ENCODE data around the gene ZNF771. TPM values are rescaled to one million over a fixed set of nuclear protein-coding genes. Genes with fewer than 3 reads are reported as not detected.

Gene ZNF771
- total RNA-seq, 1 experiment from 2014 or later: 11.0 TPM

DNA sequence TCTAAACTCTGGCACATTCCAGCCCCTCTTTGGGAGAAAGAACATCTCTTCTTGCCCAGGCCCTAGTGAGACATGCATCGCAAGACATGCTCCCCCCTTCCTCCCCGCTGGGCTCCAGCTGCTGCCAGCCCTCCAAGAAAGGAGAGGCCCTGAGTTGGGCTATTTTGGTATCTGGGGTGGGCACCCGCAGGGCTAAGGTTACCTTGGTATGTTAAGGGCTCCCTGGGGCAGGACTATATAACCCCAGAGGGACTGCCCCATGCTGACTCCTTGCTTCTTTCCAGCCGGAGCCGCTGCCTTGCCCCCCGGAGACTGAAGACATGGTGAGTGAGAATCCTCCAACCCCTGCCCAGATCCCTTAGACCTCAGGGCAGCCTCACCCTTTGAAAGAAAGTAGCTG, 32.9 kb upstream of the ZNF771 start, which contains the start of gene MYL11:
MYL11 (plus strand) TSS at position 265 of the 400 bp plus-strand sequence; CDS start at position 321, 56 bp downstream.
- BruUV-seq (replicated peaks): no TSS peak
- H3K27me3 ChIP-seq (ENCODE audit: insufficient read depth, low read length): no peaks in the 10 kb centered on the region
- H3K9me2 ChIP-seq (ENCODE audit: insufficient read depth): no peaks in the 10 kb centered on the region
- ChIA-PET POLR2A (no interaction called here), RAD21 (ENCODE audit: low non-redundant PET in 1 of 2, low total read pairs in 2 of 2, uncharacterized antibody in 2 of 2, unreplicated experiment in 2 of 2) (no interaction called here), CTCF (no interaction called here)
- H3K27ac ChIP-seq (ENCODE audit: low read depth, low read length): no peak within 1 kb of the TSS
- TF ChIP-seq POLR2A (IDR thresholded peaks at IDR 0.05; ENCODE audit: borderline replicate concordance, extremely low read depth, insufficient read depth, insufficient read length) (no peak), POLR2AphosphoS5 (IDR thresholded peaks at IDR 0.05; ENCODE audit: low read depth, low read length) (no peak), EZH2phosphoT487 (IDR thresholded peaks at IDR 0.05; ENCODE audit: borderline replicate concordance) (no peak), JUND (IDR thresholded peaks at IDR 0.05) (no peak), EZH2 (IDR thresholded peaks at IDR 0.05) (no peak), CBX3 (IDR thresholded peaks at IDR 0.05; ENCODE audit: low read depth) (no peak), SP1 (IDR thresholded peaks at IDR 0.05; ENCODE audit: low read depth) (no peak), EGR1 (IDR thresholded peaks at IDR 0.05; ENCODE audit: low read depth) (no peak), FOSL1 (IDR thresholded peaks at IDR 0.05; ENCODE audit: low read depth) (no peak), ZNF274 (IDR thresholded peaks at IDR 0.05; ENCODE audit: low read depth, low read length) (no peak), SRF (IDR thresholded peaks at IDR 0.05; ENCODE audit: low read depth) (no peak), RAD21 (IDR thresholded peaks at IDR 0.05; ENCODE audit: low read depth) (no peak), TCF7L2 (IDR thresholded peaks at IDR 0.05; ENCODE audit: borderline replicate concordance, extremely low read depth, insufficient read depth, insufficient read length) (no peak)
- TF ChIP-seq, protein P1, sequence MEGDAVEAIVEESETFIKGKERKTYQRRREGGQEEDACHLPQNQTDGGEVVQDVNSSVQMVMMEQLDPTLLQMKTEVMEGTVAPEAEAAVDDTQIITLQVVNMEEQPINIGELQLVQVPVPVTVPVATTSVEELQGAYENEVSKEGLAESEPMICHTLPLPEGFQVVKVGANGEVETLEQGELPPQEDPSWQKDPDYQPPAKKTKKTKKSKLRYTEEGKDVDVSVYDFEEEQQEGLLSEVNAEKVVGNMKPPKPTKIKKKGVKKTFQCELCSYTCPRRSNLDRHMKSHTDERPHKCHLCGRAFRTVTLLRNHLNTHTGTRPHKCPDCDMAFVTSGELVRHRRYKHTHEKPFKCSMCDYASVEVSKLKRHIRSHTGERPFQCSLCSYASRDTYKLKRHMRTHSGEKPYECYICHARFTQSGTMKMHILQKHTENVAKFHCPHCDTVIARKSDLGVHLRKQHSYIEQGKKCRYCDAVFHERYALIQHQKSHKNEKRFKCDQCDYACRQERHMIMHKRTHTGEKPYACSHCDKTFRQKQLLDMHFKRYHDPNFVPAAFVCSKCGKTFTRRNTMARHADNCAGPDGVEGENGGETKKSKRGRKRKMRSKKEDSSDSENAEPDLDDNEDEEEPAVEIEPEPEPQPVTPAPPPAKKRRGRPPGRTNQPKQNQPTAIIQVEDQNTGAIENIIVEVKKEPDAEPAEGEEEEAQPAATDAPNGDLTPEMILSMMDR (IDR thresholded peaks at IDR 0.05 in 2 of 3, conservative IDR thresholded peaks at IDR 0.05 in 1 of 3; ENCODE audit: borderline replicate concordance in 1 of 3, insufficient read depth in 1 of 3, low read depth in 2 of 3, low read length in 2 of 3): no peak
- TF ChIP-seq, protein P2, sequence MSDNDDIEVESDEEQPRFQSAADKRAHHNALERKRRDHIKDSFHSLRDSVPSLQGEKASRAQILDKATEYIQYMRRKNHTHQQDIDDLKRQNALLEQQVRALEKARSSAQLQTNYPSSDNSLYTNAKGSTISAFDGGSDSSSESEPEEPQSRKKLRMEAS (IDR thresholded peaks at IDR 0.05): no peak
- TF ChIP-seq, protein P3, sequence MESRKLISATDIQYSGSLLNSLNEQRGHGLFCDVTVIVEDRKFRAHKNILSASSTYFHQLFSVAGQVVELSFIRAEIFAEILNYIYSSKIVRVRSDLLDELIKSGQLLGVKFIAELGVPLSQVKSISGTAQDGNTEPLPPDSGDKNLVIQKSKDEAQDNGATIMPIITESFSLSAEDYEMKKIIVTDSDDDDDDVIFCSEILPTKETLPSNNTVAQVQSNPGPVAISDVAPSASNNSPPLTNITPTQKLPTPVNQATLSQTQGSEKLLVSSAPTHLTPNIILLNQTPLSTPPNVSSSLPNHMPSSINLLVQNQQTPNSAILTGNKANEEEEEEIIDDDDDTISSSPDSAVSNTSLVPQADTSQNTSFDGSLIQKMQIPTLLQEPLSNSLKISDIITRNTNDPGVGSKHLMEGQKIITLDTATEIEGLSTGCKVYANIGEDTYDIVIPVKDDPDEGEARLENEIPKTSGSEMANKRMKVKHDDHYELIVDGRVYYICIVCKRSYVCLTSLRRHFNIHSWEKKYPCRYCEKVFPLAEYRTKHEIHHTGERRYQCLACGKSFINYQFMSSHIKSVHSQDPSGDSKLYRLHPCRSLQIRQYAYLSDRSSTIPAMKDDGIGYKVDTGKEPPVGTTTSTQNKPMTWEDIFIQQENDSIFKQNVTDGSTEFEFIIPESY (IDR thresholded peaks at IDR 0.05; ENCODE audit: extremely low read depth, insufficient replicate concordance, low read length): no peak
- TF ChIP-seq, protein P4, sequence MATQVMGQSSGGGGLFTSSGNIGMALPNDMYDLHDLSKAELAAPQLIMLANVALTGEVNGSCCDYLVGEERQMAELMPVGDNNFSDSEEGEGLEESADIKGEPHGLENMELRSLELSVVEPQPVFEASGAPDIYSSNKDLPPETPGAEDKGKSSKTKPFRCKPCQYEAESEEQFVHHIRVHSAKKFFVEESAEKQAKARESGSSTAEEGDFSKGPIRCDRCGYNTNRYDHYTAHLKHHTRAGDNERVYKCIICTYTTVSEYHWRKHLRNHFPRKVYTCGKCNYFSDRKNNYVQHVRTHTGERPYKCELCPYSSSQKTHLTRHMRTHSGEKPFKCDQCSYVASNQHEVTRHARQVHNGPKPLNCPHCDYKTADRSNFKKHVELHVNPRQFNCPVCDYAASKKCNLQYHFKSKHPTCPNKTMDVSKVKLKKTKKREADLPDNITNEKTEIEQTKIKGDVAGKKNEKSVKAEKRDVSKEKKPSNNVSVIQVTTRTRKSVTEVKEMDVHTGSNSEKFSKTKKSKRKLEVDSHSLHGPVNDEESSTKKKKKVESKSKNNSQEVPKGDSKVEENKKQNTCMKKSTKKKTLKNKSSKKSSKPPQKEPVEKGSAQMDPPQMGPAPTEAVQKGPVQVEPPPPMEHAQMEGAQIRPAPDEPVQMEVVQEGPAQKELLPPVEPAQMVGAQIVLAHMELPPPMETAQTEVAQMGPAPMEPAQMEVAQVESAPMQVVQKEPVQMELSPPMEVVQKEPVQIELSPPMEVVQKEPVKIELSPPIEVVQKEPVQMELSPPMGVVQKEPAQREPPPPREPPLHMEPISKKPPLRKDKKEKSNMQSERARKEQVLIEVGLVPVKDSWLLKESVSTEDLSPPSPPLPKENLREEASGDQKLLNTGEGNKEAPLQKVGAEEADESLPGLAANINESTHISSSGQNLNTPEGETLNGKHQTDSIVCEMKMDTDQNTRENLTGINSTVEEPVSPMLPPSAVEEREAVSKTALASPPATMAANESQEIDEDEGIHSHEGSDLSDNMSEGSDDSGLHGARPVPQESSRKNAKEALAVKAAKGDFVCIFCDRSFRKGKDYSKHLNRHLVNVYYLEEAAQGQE (IDR thresholded peaks at IDR 0.05; ENCODE audit: low read depth): no peak
- no peak within 1 kb of the TSS for H3K4me3 ChIP-seq (replicated peaks in 1 of 2; ENCODE audit: low read depth in 1 of 2, low read length in 2 of 2)
- H3K9ac ChIP-seq (ENCODE audit: low read length): no peak within 1 kb of the TSS
- intact Hi-C loops (cut with micrococcal nuclease): no loop called here
- H3K79me2 ChIP-seq (ENCODE audit: insufficient read depth, low read length): peaks cover 4% of the 10 kb centered on the region; the same call in 1 of the 2 replicates
- ATAC-seq: no peak
- no peaks in the 10 kb centered on the region for H4K20me1 ChIP-seq (ENCODE audit: insufficient read depth)
- no peak within 1 kb of the TSS for H3K4me2 ChIP-seq (ENCODE audit: low read length)
- no peaks in the 10 kb centered on the region for H3K9me3 ChIP-seq (ENCODE audit: control insufficient read depth in 1 of 2, insufficient read depth in 1 of 2, low read depth in 1 of 2, low read length in 2 of 2)
- no peak within 1 kb of the TSS for H2AFZ ChIP-seq (ENCODE audit: low read depth, low read length, poor library complexity, severe bottlenecking)
- peaks cover 19 to 40% of the 10 kb centered on the region in 2 experiments for H3K4me1 ChIP-seq (ENCODE audit: control insufficient read depth in 1 of 2, insufficient read depth in 2 of 2, low read length in 2 of 2)
- no peaks in the 10 kb centered on the region for H3K36me3 ChIP-seq (ENCODE audit: control insufficient read depth in 1 of 2, insufficient read depth in 2 of 2, low read length in 2 of 2)
- no peak for DNase-seq (ENCODE audit: low read depth, low spot score)
